ENCODE data around the gene WDR70.

WDR70 gene

DNA sequence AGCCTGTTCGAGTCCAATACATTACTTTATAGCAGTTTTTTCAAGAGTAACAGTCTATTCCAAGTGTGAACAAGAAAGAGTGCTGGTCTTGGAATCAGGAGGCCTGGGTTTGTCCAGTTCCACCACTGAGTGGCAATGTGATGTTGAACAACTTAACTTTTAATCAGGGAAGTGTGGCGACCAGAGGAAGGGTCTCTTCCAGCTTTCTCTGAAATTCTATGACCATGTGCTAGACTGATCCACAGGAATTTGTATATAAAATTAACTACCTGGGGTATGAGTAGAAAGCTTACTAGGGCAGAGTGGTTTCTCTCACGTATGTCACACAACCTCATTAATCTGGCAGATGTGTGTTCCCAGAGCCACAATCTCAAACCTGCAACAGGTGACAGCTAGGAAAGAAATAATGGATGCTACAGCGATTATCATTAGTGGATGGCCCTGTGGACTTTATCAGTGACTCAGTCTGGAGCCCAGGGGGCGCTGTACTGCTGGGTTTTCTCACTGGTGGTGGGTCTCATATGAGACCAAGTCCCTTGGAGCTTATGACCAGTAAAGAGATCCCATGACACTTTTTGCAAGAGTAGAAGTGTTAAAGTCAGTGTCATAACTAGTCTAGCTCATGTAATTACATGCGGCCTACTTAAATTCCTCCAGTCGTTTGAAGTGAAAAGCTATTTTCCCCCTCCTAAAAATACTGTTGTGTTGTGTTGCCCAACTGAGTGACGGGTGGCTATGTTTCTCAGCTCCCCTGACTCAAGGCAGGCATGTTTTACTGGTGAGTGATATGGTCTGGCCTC, 344.2 kb downstream of the WDR70 start:
- no peak overlapping the region for H3K9ac ChIP-seq (ENCODE audit: low read depth in 1 of 2, low read length in 2 of 2)
- H3K27me3 ChIP-seq (ENCODE audit: control insufficient read depth in 2 of 2, insufficient read depth in 2 of 2, low read length in 2 of 2) = no peaks in the 10 kb centered on the region
- peaks cover 16 to 20% of the 10 kb centered on the region in 2 donors for H3K36me3 ChIP-seq (ENCODE audit: control insufficient read depth in 2 of 2, insufficient read depth in 2 of 2, low read length in 2 of 2)

DNA sequence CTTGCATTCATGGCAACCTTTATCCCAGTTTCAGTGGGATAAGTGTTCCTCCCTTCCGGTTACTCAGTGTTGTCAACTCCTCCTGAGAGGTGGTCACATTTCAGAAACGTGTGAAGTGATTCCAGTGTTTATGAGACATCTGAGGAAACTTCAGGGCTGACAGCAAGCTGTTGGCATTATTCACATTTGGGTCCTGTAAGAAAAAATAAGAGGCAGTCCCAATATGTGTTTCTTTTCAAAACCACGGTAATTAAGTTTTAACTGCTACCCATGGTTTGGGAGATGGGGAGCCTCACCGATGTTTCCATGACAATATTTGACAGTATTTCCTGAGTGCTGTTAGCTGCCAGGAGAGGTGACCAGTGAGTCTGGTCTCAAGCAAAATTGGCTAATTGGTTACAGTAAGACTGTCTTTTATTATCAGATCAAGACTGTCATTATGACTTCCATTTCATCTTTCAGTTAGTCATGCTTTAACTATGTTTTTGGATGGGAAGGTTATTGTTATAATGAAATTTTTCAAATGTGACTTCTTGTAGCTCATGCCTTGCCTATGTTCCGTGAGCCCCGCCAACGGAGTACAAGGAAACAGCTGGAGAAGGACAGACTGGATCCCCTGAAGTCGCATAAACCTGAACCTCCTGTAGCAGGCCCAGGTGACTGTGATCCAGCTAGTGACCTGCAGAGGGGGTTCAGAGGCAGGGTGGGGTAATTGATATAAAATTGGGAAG, 345.4 kb downstream of the WDR70 start:
- no peak overlapping the region for H3K4me3 ChIP-seq (ENCODE audit: low read length in 2 of 2)
- H3K27me3 ChIP-seq (ENCODE audit: control insufficient read depth in 2 of 2, insufficient read depth in 2 of 2, low read length in 2 of 2) = no peaks in the 10 kb centered on the region
- H3K27ac ChIP-seq (ENCODE audit: low read depth in 2 of 2, low read length in 2 of 2) = no peak overlapping the region
- H3K4me1 ChIP-seq (ENCODE audit: control insufficient read depth in 2 of 2, insufficient read depth in 2 of 2, low read length in 2 of 2) = no peaks in the 10 kb centered on the region
- H3K9me3 ChIP-seq (ENCODE audit: control insufficient read depth in 2 of 2, low read length in 2 of 2) = no peaks in the 10 kb centered on the region
- H3K36me3 ChIP-seq (ENCODE audit: control insufficient read depth in 2 of 2, insufficient read depth in 2 of 2, low read length in 2 of 2) = peaks cover 20 to 29% of the 10 kb centered on the region in 2 donors
- no peak overlapping the region for H3K9ac ChIP-seq (ENCODE audit: low read depth in 1 of 2, low read length in 2 of 2)

More for the DNA sequence above, 344.2 kb downstream of the WDR70 start:
- H3K4me3 ChIP-seq (ENCODE audit: low read length in 2 of 2) = no peak overlapping the region
- H3K27ac ChIP-seq (ENCODE audit: low read depth in 2 of 2, low read length in 2 of 2) = no peak overlapping the region
- peaks cover 0 to under 1% of the 10 kb centered on the region in 2 donors for H3K4me1 ChIP-seq (ENCODE audit: control insufficient read depth in 2 of 2, insufficient read depth in 2 of 2, low read length in 2 of 2)
- no peaks in the 10 kb centered on the region for H3K9me3 ChIP-seq (ENCODE audit: control insufficient read depth in 2 of 2, low read length in 2 of 2)

DNA sequence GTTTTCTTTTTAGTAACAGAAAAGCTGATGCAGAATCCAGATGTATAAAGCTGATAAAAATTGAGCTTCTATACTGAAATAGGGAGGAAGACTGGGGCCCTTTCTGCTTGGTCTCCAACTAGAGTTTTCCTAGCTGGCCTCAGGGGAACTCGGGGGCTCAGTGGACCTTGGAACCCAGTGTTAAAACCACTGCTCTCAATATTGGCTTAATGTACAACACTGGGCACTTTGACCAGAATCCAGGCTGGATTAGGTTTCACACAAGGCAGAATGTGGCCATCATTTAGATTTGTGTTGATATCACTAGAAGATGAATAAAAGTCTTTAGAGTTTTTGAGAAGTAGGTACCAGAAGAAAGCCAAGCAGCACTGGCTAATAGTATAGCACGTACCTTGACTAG, 346.1 kb downstream of the WDR70 start:
- no peaks in the 10 kb centered on the region for H3K27me3 ChIP-seq (ENCODE audit: control insufficient read depth in 2 of 2, insufficient read depth in 2 of 2, low read length in 2 of 2)
- no peaks in the 10 kb centered on the region for H3K9me3 ChIP-seq (ENCODE audit: control insufficient read depth in 2 of 2, low read length in 2 of 2)
- no peaks in the 10 kb centered on the region for H3K4me1 ChIP-seq (ENCODE audit: control insufficient read depth in 2 of 2, insufficient read depth in 2 of 2, low read length in 2 of 2)
- no peak overlapping the region for H3K9ac ChIP-seq (ENCODE audit: low read depth in 1 of 2, low read length in 2 of 2)
- peaks cover 20 to 29% of the 10 kb centered on the region in 2 donors for H3K36me3 ChIP-seq (ENCODE audit: control insufficient read depth in 2 of 2, insufficient read depth in 2 of 2, low read length in 2 of 2)
- no peak overlapping the region for H3K27ac ChIP-seq (ENCODE audit: low read depth in 2 of 2, low read length in 2 of 2)
- H3K4me3 ChIP-seq (ENCODE audit: low read length in 2 of 2) = no peak overlapping the region

DNA sequence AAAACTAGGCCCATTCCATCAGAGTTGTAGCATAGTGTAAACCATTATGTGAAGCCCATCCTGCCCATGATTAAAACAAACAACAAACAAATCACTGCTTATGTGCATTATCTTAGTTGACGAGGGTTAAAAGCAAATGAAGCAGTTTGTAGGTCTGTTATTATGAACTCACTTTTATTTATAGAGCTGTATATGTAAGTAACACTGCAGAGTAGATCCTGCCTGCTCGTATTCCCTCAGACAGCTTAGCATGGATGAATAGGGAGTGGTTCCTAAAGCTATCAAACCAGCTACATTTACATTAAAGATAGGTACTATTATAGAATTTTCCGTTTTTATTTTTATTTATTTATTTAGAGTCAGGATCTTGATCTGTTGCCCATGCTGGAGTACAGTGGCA, 348.1 kb downstream of the WDR70 start:
- Histone ChIP-seq H3K9me3 (ENCODE audit: control insufficient read depth in 2 of 2, low read length in 2 of 2) (no peaks in the 10 kb centered on the region), H3K4me1 (ENCODE audit: control insufficient read depth in 2 of 2, insufficient read depth in 2 of 2, low read length in 2 of 2) (no peaks in the 10 kb centered on the region), H3K27me3 (ENCODE audit: control insufficient read depth in 2 of 2, insufficient read depth in 2 of 2, low read length in 2 of 2) (no peaks in the 10 kb centered on the region), H3K27ac (ENCODE audit: low read depth in 2 of 2, low read length in 2 of 2) (no peak overlapping the region), H3K4me3 (ENCODE audit: low read length in 2 of 2) (no peak overlapping the region), H3K9ac (ENCODE audit: low read depth in 1 of 2, low read length in 2 of 2) (no peak overlapping the region), H3K36me3 (ENCODE audit: control insufficient read depth in 2 of 2, insufficient read depth in 2 of 2, low read length in 2 of 2) (peaks cover 18 to 23% of the 10 kb centered on the region in 2 donors)

DNA sequence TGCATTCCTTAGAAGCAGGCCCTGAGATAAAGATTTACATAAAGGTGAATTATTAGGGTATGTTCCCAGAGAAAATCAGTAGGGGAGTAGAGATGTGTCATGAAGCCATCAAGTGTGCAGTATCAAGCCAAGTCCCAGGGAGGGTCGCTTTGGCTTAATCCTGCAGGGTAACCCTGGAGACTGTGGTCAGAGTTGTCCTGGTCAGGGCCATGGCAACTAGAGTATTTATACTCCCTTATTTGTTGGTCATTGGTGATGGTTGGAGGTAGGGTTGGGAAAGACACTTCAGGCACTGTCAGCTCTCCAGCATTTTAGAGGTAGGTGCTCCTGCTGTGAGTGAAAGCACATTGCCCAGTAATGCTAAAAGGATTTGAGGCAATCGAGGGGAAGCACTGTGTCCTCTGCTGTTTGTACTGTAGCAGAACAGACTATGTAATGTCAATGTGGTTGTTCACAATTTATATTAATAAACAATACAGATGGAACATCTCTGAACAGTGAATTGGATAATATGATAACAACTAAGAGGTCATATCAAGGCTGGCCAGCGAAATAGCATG, 351.9 kb downstream of the WDR70 start:
- Histone ChIP-seq H3K27me3 (ENCODE audit: control insufficient read depth in 2 of 2, insufficient read depth in 2 of 2, low read length in 2 of 2) (no peaks in the 10 kb centered on the region), H3K4me3 (ENCODE audit: low read length in 2 of 2) (no peak overlapping the region), H3K9me3 (ENCODE audit: control insufficient read depth in 2 of 2, low read length in 2 of 2) (no peaks in the 10 kb centered on the region), H3K36me3 (ENCODE audit: control insufficient read depth in 2 of 2, insufficient read depth in 2 of 2, low read length in 2 of 2) (peaks cover 18 to 26% of the 10 kb centered on the region in 2 donors), H3K4me1 (ENCODE audit: control insufficient read depth in 2 of 2, insufficient read depth in 2 of 2, low read length in 2 of 2) (no peaks in the 10 kb centered on the region), H3K9ac (ENCODE audit: low read depth in 1 of 2, low read length in 2 of 2) (no peak overlapping the region), H3K27ac (ENCODE audit: low read depth in 2 of 2, low read length in 2 of 2) (no peak overlapping the region)

DNA sequence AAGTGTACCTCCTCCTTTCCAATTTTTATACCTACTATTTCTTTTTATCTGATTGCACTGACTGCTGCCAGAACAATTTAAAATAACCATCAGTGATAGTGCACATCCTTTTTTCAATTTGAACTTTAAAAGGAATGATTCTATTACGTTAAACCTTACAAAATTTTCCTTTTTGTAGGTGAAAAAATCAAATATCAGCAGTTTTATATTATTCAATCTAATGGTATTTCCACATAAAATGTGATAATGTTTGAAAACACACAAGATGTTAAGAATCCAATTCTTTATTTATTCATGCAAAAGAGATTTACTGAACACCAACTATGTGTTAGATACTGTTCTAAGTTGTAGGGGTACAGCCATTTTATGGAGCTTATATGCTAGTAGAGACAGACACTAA, 355.0 kb downstream of the WDR70 start:
- Histone ChIP-seq H3K9me3 (ENCODE audit: control insufficient read depth in 2 of 2, low read length in 2 of 2) (no peaks in the 10 kb centered on the region), H3K36me3 (ENCODE audit: control insufficient read depth in 2 of 2, insufficient read depth in 2 of 2, low read length in 2 of 2) (peaks cover 8 to 9% of the 10 kb centered on the region in 2 donors)

DNA sequence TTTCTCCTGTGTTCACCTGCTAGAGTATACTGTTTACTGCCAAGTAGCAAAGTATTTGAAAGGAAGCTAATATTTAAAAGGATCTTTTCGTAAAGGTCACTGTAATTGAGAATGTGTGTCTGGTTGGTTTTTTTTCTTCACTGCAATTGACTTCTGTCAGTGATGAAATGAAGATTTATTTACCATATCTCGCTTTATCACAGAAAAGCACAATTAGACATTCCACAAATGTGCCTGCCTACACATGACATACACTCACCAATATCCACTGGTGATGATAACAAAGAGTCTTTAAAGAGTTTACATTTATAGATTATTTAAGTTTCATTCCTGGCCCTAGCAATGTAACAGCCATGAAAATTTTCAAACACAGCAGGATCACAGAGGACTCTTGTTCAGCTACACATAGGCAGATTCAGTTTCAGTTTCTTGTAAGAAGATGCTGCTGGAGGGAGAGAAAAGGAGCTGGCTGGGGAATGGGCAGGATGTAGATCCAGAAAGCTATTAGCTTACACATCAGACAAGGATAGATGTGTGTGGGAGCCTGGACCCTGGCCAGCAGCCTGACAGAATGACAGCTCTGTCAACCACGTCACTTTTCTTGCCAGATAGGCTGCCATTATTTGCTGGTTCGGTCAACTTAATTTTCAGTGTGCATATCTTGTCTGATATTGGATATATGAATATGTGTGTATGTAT, 356.7 kb downstream of the WDR70 start:
- Histone ChIP-seq H3K4me3 (ENCODE audit: low read length in 2 of 2) (no peak overlapping the region), H3K27ac (ENCODE audit: low read depth in 2 of 2, low read length in 2 of 2) (no peak overlapping the region), H3K9me3 (ENCODE audit: control insufficient read depth in 2 of 2, low read length in 2 of 2) (no peaks in the 10 kb centered on the region), H3K9ac (ENCODE audit: low read depth in 1 of 2, low read length in 2 of 2) (no peak overlapping the region), H3K36me3 (ENCODE audit: control insufficient read depth in 2 of 2, insufficient read depth in 2 of 2, low read length in 2 of 2) (peaks cover 3 to 7% of the 10 kb centered on the region in 2 donors), H3K27me3 (ENCODE audit: control insufficient read depth in 2 of 2, insufficient read depth in 2 of 2, low read length in 2 of 2) (no peaks in the 10 kb centered on the region), H3K4me1 (ENCODE audit: control insufficient read depth in 2 of 2, insufficient read depth in 2 of 2, low read length in 2 of 2) (no peaks in the 10 kb centered on the region)

More for the DNA sequence above, 355.0 kb downstream of the WDR70 start:
- Histone ChIP-seq H3K27ac (ENCODE audit: low read depth in 2 of 2, low read length in 2 of 2) (no peak overlapping the region), H3K9ac (ENCODE audit: low read depth in 1 of 2, low read length in 2 of 2) (no peak overlapping the region), H3K4me1 (ENCODE audit: control insufficient read depth in 2 of 2, insufficient read depth in 2 of 2, low read length in 2 of 2) (no peaks in the 10 kb centered on the region), H3K4me3 (ENCODE audit: low read length in 2 of 2) (no peak overlapping the region), H3K27me3 (ENCODE audit: control insufficient read depth in 2 of 2, insufficient read depth in 2 of 2, low read length in 2 of 2) (no peaks in the 10 kb centered on the region)

DNA sequence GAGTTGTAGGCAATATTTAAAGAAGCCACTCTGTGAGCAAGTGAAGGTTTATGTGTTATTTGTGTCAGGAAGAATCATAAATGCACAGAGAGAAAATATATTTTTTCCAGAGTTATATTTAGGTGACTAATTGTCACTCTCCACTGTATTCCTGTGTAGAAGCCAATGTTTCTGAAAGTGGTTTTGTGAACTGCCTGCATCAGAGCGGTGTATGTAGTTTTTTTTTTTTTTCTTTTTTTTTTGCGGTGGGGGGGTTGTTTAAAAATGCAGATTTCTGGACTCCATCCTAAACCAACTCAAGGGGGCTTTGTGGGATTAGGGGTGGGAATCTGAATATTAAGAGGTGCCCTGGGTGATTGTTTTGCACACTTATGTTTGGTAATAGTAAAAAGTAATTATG, 357.3 kb downstream of the WDR70 start:
- Histone ChIP-seq H3K4me3 (ENCODE audit: low read length in 2 of 2) (no peak overlapping the region), H3K4me1 (ENCODE audit: control insufficient read depth in 2 of 2, insufficient read depth in 2 of 2, low read length in 2 of 2) (no peaks in the 10 kb centered on the region), H3K27me3 (ENCODE audit: control insufficient read depth in 2 of 2, insufficient read depth in 2 of 2, low read length in 2 of 2) (no peaks in the 10 kb centered on the region), H3K9me3 (ENCODE audit: control insufficient read depth in 2 of 2, low read length in 2 of 2) (no peaks in the 10 kb centered on the region), H3K9ac (ENCODE audit: low read depth in 1 of 2, low read length in 2 of 2) (no peak overlapping the region), H3K36me3 (ENCODE audit: control insufficient read depth in 2 of 2, insufficient read depth in 2 of 2, low read length in 2 of 2) (peaks cover 3 to 4% of the 10 kb centered on the region in 2 donors), H3K27ac (ENCODE audit: low read depth in 2 of 2, low read length in 2 of 2) (no peak overlapping the region)

DNA sequence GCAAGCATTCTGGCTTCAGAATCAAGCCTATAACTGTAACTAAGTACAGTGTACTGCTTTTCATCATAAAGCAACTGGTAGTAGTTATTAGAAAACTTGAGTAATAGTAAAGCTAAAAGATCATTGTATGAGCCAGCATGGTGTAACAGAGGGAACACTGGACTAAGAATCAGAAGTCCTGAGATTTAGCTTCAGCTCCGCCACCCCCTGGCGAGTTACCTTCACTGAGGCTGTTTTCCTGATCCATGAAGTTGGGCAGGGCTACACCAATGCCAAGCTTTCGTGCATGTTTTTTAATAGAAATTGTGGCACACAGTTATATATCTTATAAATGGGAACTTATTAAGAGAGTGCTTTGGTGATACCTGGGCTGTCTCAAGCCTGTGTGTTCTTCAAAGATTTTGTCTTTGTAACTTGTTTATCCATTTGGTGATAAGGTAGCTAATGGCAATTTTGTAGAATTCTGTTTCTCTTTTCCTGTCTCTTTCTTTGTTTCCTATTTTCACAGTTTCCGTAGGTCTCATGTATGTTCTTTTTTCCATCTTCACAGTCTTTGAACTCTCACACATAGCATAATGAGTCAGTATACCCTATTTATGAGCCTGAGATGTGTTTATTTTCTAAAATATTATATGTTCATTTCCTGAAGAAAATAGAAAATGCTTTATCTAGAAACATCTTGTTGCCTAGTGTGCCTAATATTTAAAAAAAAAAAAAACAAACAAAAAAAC, 358.4 kb downstream of the WDR70 start:
- Histone ChIP-seq H3K27ac (ENCODE audit: low read depth in 2 of 2, low read length in 2 of 2) (no peak overlapping the region), H3K4me3 (ENCODE audit: low read length in 2 of 2) (no peak overlapping the region), H3K36me3 (ENCODE audit: control insufficient read depth in 2 of 2, insufficient read depth in 2 of 2, low read length in 2 of 2) (peaks cover 3 to 8% of the 10 kb centered on the region in 2 donors), H3K9ac (ENCODE audit: low read depth in 1 of 2, low read length in 2 of 2) (no peak overlapping the region), H3K9me3 (ENCODE audit: control insufficient read depth in 2 of 2, low read length in 2 of 2) (no peaks in the 10 kb centered on the region), H3K4me1 (ENCODE audit: control insufficient read depth in 2 of 2, insufficient read depth in 2 of 2, low read length in 2 of 2) (no peaks in the 10 kb centered on the region), H3K27me3 (ENCODE audit: control insufficient read depth in 2 of 2, insufficient read depth in 2 of 2, low read length in 2 of 2) (no peaks in the 10 kb centered on the region)

Measured in mucosa of rectum (tissue), 2 donors.